Stimulated activated CD4-positive, alpha-beta T cell treated with anti-CD3 and anti-CD28 coated beads, Interleukin-1b, Interleukin-23, amount 100 ng/mL, for 24 hours (primary cell): Measurements from ENCODE around the gene BCKDK.

ENCODE experiments used
- DNase-seq, 4 experiments: peaks; one replicate each; pipeline ENCODE4 v3.0.0-alpha.2; 2020; ENCODE audit warnings: low read depth in 4 of 4, low spot score in 1 of 4

The BCKDK gene

DNA sequence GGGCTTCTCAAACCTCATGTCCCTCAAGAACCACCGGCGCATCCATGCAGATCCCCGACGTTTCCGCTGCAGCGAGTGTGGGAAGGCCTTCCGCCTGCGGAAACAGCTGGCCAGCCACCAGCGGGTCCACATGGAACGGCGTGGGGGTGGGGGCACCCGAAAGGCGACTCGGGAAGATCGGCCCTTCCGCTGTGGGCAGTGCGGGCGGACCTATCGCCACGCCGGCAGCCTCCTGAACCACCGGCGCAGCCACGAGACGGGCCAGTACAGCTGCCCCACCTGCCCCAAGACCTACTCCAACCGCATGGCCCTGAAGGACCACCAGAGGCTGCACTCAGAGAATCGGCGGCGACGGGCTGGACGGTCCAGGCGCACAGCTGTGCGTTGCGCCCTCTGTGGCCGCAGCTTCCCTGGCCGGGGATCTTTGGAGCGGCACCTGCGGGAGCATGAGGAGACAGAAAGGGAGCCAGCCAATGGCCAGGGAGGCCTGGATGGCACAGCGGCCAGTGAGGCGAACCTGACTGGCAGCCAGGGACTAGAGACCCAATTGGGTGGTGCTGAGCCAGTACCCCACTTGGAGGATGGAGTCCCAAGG lies 28.1 kb upstream of the BCKDK start:
- DNase-seq: no peak

DNA sequence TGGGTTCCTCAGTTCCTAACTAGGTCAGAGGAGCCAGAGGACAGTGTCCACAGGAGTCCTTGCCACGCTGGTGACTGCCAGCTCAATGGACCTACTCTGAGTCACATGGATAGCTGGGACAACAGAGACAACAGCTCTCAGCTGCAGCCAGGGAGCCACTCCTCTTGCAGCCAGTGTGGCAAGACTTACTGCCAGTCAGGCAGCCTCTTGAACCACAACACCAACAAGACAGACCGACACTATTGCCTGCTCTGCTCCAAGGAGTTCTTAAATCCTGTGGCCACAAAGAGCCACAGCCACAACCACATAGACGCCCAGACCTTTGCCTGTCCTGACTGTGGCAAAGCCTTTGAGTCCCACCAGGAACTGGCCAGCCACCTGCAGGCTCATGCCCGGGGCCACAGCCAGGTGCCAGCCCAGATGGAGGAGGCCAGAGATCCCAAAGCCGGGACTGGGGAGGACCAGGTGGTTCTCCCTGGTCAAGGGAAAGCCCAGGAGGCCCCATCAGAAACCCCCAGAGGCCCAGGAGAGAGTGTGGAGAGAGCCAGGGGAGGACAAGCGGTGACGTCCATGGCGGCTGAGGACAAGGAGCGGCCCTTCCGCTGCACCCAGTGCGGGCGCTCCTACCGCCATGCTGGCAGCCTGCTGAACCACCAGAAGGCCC lies 27.3 kb upstream of the BCKDK start:
- no peak for DNase-seq

DNA sequence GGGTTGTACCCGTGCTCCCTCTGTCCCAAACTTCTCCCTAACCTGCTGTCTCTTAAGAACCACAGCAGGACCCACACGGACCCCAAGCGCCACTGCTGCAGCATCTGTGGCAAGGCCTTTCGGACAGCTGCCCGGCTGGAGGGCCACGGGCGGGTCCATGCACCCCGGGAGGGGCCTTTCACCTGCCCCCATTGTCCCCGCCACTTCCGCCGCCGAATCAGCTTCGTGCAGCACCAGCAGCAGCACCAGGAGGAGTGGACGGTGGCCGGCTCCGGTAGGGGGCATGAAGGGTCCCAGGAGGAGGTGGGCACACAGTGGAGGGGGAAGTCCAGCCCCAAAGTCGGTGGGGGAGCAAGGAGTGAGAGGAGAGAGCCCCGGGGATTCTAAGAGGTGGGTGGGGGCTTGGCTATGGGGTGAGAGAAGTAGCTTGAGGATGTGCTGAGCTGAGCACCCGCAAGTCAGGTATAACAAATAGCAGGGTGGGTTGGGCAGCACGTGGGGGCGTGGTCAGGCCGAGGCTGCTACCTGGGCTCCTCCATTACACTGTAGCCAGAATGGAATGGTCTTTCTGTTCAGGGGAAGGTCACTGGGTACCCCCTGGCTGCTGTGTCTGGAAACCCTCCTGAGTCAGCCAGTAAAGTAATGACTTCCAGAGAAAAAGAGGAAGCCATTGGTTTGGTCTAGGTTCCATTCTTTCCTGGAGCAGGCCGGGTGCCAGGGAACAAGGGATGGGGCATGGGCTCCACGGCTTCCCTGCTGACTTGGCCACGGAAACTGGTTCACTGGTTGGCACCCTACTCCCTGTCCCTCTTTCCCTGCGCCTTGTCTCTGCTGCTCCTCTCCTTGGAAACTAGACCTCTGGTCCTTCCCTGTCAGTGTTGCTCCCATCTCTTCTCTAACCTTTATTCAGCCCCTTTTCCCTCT lies 26.5 kb upstream of the BCKDK start:
- DNase-seq: no peak

DNA sequence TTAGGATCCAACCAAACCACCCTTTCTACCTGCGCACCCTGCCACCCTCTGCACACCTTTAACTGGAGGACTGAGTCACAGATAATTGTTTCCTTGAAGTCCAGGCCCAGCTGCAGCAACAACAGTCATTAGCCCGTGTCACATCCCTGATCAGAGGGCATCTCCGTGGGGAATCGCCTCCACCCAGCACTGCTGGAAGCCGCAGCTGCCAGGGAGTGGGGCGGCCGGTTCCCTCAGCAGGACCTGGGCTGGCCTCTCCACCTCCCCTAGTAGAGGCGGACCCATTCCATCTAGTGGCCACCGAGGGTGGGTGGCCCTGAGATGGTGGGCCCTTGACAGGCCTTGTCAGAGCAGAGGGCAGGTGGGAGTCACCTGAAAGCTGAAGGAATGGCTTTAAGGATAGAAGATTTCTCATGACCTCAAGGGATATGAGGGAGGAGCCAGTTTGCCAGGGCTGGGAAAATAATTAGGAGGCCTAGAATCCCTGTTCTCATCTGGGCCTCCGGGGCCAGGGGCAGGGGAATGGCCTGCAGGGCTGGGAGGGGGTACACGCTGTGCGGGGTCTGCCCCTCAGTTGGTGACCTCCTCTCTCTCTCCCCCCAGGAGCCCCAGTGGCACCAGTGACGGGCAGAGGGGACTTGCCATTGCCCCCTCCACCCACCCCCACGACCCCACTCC lies 25.7 kb upstream of the BCKDK start:
- no peak for DNase-seq

DNA sequence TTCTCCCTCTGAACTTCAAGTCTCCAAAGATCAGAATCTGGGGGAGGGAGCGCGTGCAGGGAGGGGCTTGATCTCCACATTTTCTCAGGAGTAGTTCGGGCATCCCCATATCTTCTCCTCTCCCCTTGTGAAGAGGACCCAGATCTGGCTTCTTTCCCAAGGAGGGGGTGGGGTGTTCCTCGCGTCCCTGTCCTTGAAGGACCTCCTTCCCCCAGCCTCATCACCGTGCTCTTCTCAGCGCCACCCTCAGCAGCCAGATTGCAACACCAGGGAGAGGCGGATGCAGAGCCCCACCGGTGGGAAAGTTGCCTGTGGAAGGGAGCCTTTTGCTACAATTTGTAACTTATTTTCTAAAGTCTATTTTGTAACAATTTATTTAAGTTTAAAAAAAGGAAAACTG lies 25.1 kb upstream of the BCKDK start:
- no peak for DNase-seq

DNA sequence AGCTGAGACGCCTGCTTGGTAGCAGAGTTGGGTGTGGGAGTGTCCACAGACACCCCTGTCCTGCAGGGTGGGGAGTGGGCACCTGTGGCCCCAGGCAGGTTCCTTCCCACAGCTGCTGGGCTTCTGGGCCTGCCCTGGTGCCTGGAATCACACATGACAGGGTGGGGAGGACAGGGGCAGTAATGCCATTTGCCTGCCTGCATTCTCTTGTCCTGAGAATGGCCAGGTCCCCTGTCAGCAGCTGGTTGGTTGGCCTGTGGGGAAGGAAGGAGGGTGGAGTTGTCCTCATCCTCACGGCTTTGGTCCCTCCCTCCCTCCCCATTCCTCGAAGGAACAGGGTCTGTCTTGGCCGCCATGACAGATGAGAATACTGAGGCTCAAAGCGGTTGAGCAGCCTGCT lies 24.6 kb upstream of the BCKDK start:
- no peak for DNase-seq

DNA sequence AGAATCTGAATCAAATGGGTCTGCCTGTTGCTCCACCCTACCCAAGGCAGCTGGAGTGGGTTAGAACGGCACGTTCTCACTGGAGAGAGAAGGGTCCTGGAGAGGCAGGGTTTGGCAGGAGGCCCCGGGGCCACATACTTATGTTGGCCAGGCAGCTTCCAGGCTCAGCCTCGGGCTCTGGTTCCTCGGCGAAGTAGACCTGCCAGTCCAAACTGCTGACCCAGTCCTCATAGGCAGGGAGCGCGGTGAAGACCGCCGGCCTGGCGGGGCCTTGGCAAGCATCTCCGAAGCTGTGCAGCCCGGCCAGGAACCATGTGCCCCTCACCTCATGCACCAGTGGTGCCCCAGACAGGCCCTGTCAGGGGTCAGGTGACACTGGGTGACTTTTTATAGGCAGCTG lies 24.2 kb upstream of the BCKDK start:
- no peak for DNase-seq

DNA sequence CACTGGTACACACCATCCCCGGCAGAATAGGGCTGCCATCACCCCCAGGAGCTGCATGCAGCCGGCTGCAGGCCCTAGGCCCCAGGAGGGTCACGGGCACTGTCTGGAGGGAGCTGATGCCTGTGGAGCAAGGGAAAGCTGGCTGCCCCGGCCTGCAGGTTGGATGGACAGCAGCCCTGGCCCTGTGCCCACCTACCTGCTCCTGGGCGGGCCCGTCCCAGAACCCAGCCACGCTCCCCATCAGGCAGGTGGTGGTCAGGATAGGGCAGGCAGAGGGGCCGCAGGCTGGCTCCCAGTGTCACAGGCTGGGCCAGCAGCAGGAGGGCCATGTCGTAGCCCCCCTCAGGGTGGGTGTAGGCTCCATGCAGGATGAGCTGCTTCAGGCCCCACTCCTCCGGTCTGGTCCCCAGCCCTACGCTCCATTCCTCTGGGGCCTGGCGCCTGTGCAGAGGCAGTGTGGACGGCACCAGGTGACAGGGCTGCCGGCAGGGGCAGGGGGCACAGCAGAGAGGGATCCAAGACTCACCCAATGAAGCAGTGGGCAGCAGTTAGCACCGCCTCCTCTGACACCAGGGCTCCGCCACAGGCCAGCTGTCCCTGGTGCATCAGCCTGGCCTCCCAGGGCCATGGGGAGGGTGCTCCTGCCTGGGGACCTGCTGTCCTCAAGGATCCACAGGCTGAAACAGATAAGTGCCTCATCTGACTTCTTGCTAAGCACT lies 23.4 kb upstream of the BCKDK start:
- DNase-seq: no peak

DNA sequence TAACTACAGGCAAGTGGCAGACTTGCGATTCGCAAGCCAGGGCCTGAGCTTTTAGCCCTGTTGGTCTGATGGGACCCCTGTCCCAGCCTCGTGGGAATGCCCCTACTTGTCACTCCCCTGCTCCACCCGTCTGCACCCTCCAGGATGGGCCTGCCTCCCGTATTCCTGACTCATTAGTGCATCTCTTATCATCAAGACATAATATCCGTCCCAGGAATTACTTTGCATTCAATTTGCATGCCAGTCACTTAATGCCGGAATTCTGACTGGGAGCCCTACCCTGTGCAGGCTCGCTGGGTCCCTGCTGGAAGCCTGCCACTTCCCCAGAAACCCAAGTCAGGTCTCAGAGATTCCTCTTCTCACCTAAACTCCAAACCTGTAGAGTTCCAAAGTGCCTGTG lies 22.8 kb upstream of the BCKDK start:
- DNase-seq: no peak

DNA sequence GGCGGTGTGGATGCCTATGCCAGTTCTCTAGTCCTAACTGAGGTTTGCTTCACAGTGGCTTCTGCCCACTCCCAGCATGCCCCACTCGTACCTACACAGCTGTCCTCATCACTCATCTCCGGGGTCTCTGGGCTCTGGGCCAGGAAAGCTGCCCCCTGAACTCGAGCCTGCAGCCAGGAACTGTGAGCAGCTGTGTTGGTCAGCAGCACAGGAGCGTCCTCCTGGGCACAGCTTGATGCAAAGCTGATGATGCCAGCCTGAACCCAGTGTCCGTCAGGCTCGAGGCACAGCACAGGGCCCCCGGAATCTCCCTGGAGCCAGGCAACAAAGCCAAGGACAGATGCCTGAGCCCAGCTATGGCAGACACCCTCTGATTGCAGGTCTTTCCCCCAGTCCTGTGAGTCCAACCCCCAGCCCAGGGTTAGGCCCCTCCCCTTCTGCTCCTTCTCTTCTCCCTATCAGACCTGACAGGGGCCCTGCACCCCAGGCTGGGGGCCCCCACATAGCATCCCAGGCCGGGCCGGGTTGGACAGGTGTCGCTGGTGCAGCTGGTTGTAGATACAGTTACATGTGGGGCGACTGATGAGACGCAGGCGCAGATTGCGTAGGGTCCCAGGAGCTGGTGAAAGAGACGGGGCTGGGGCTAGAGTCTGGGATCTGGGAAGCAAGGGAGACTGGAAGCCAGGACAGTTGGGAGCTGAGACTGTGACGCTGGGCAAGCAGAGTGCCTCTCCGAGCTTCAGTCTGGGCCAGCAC lies 22.1 kb upstream of the BCKDK start:
- DNase-seq: no peak

DNA sequence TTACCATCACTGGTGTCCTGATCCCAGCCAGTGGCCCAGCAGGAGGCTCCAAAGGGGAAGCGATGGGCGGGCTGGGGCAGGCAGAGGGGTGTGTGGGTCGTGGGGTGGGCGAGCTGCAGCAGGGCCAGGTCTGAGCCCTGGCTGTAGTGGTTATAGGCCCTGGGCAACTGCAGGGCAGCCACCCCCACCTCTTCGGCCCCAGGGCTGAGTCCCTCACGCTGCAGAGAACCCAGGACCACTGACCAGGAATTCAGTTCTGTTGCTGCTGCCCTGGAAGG lies 21.6 kb upstream of the BCKDK start:
- DNase-seq: no peak

DNA sequence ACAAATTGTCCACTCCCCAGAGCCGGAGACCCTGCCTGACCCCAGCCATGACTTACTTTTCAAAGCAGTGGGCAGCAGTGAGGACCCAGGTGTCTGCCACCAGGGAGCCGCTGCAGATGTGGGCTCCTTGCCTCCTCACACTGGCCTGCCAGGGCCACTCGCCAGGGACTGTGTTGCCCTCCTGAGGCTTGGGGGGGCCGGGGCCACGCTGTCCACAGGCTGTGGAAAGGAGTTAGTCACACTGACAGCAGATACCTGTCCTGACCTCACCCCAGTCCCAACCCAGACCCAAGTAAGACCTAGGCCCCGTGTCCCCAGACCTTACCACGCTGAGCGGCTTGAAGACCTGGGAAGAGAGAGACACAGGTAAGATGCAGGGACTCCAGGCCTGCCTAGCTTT lies 20.7 kb upstream of the BCKDK start:
- no peak for DNase-seq

DNA sequence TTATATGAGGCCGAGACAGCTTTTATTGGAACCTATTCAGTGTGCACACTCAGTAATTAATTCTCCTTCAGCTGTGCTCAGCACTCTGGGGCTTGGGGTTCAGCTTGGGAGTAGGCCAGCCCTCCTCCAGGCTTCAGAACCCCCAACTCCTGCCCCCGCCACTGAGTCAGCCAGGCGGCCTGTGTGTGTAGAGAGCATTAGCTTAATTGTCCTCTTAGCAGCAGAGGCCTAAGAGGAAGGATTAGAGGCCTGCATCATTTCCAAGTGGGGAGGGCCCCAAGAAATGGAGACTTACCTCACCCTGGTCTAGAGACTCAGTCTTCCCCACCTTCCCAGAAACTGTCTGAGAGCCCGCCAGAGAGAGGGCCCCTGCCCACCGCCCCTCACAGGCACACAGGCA lies 20.2 kb upstream of the BCKDK start:
- DNase-seq: no peak

DNA sequence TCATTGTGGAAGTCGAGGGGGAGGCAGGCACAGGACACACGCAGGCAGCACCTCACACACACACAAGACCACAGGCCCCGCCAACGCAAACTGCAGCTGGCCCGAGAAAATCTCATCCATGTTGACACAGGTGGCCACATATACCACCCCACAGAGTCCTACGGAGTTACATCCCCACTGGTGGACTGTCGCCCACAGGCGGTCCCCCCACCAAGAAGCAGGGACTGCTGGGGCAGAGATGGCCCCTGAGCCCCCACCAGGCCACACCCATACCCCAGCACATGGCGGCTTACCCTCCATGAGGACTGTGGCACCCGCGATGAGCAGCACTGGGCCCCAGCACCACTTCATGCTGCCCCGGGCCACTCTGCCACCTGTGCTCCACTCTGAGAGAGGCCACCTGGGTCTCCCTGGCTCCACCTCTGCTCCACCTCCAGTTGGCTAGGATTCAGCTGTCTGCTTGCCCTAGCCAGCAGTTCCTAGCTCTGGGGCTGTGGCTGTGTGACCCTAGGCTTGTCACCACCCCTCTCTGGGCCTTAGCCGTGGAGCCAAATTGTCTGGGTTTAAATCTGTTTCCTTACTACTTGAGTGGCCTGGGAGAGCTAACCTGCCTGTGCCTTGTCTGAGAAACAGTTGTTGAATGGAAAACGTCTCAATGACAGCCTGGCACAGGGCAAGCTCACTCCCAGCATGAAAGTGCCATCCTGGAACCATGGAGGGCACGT lies 19.6 kb upstream of the BCKDK start, which contains the start of gene PRSS53:
TSS of gene PRSS53 (minus strand) at position 485 of the 725 bp plus-strand sequence. CDS start at position 351, 134 bp downstream.
- DNase-seq: no peak

DNA sequence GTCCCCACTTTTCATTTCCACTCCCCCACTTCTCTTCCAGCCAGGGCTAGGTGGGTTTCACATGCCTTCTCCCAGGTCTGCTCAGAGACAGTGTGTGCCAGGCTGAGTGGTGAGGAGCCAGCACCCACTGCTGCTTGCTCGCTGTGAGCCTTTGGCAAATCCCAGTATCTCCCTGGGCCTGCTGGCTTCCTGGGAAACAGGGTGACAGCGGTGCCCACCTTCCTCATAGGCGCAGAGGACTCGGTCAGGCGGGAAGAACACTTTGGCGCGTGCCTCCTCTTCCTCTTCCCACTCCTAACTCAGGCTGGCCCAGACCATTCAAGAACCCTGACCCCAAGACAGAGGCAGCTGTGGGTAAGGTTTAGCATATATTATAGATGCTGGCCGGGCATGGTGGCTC lies 19.0 kb upstream of the BCKDK start:
- DNase-seq: no peak

DNA sequence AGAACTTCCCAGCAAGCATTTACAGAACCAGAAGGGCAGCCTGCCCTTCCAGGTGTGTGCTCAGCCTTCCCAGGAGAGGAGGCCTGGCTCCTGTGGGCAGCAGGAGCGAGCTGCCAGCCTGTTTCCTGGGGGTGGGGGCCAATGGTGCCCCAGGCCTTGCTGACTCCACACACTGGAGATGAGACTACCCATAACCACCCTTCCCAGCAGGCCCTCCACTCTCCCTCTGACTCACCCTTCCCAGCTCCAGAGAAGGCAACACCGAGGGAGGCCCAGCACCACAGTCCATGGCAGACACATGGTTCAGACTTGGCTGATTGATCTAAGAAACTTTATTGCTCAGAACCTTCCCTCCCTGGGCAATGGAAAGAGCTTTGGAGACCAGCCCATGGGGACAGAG lies 17.6 kb upstream of the BCKDK start:
- DNase-seq: no peak

DNA sequence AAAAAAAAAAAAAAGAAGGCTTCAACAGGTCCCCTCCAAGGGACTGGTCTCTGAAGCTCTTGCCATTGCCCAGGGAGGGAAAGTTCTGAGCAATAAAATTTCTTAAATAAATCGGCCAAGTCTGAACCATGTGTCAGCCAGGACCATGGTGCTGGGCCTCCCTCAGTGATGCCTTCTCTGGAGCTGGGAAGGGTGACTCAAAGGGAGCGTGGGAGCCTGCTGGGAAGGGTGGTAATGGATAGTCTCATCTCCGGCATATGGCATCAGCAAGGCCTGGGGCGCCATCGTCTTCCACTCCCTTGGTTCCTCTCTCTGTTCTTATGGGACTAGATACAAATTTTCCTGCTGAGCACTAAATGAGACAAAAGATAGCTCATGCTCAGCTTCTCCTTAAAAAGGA lies 15.9 kb upstream of the BCKDK start:
- DNase-seq: no peak

DNA sequence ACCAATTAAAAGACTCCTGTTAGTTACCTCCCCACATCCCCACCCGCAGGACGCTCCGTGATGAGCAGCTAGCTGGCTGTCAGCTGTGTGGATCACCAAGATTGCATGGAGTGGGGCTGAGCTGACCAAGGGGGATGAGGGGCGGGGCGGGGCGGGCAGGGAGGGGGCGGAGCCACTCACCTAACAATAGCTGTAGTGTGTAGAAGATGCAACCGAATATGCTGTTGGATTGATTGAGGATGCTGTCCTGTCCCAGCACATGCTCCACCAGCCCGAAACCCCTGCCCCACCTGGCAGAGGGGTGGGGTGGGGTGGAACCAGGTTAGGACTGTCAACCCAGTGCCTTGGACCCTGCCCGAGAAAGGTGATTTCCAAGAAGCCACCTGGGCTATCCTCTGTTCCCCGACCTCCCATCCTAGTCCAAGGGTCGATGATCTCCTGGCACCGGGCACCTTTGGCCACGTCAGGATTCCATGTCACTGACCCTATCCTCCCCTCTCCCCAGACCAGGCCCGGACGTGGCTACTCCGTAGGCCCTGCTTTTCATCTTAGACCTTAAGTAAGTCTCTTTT lies 15.0 kb upstream of the BCKDK start:
- DNase-seq: no peak

DNA sequence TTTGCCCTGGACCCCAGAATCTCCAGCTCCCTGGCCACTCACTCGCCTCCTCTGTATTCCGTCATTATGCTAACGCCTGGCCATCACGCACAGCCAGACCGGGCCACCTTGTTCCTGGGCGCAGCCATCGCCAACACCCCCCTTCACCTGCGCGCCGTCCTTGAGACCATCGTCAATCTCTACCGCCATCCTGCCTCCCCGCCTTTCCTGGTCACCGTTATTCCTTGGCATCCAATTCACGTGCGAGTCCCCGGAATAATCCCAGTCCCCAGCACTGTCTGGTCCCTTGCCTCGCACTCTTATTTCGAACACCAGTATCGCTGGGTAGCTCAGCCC lies 14.1 kb upstream of the BCKDK start:
- no peak for DNase-seq
